H9 (cell line): ENCODE measurements around the gene ZBTB16. TPM values are rescaled to one million over a fixed set of nuclear protein-coding genes. Genes with fewer than 3 reads are reported as not detected.
A peak's percentile ranks its signal among the peaks of the same experiment; 100 is the strongest.

ENCODE experiments used
- DNase-seq: peaks from one replicate; pipeline ENCODE4 v3.0.0-alpha.2; 2017
- H2AFZ ChIP-seq: one replicate; pipeline ENCODE4 v1.6.1; 2013; ENCODE audit warnings: mild to moderate bottlenecking, low read length, control low read depth, moderate library complexity
- H2AK5ac ChIP-seq: 2 replicates; pipeline ENCODE4 v1.6.1; 2013; ENCODE audit warnings: low read length, control low read depth, mixed read lengths; ENCODE audit not compliant: insufficient read length
- H2BK120ac ChIP-seq: one replicate; pipeline ENCODE4 v1.6.1; 2013; ENCODE audit warnings: low read depth, mild to moderate bottlenecking, low read length, control low read depth, inconsistent platforms; ENCODE audit not compliant: poor library complexity, severe bottlenecking
- H2BK12ac ChIP-seq: 2 replicates; pipeline ENCODE4 v1.6.1; 2013; ENCODE audit warnings: low read length, control low read depth, mixed read lengths, low read depth; ENCODE audit not compliant: insufficient read length
- H2BK15ac ChIP-seq: 2 replicates; pipeline ENCODE4 v1.6.1; 2013; ENCODE audit warnings: low read depth, low read length, control low read depth
- H2BK20ac ChIP-seq: one replicate; pipeline ENCODE4 v1.6.1; 2013; ENCODE audit warnings: low read depth, mild to moderate bottlenecking, low read length, control low read depth, inconsistent platforms; ENCODE audit not compliant: poor library complexity, severe bottlenecking
- H2BK5ac ChIP-seq: 2 replicates; pipeline ENCODE4 v1.6.1; 2013; ENCODE audit warnings: low read length, control low read depth, mixed read lengths; ENCODE audit not compliant: insufficient read length
- H3K14ac ChIP-seq: 2 replicates; pipeline ENCODE4 v1.6.1; 2013; ENCODE audit warnings: low read length, control low read depth; ENCODE audit not compliant: insufficient read depth
- H3K18ac ChIP-seq: 2 replicates; pipeline ENCODE4 v1.6.1; 2013; ENCODE audit warnings: low read depth, mild to moderate bottlenecking, mixed read lengths, low read length, control low read depth; ENCODE audit not compliant: insufficient read length
- H3K23ac ChIP-seq: 2 replicates; pipeline ENCODE4 v1.6.1; 2013; ENCODE audit warnings: low read length, control low read depth, mixed read lengths, low read depth; ENCODE audit not compliant: insufficient read length
- H3K23me2 ChIP-seq: 2 replicates; pipeline ENCODE4 v1.6.1; 2013; ENCODE audit warnings: low read depth, mild to moderate bottlenecking, mixed read lengths, low read length, control low read depth; ENCODE audit not compliant: insufficient read length, poor library complexity, severe bottlenecking
- H3K27ac ChIP-seq: 2 replicates; pipeline ENCODE4 v1.5.1; 2013; ENCODE audit warnings: low read length, control low read depth, mixed read lengths, low read depth; ENCODE audit not compliant: insufficient read length
- H3K27me3 ChIP-seq: 2 replicates; pipeline ENCODE4 v1.6.1; 2013; ENCODE audit warnings: low read length, control low read depth, inconsistent platforms; ENCODE audit not compliant: insufficient read depth
- H3K4ac ChIP-seq: 2 replicates; pipeline ENCODE4 v1.6.1; 2013; ENCODE audit warnings: low read depth, mild to moderate bottlenecking, control low read depth, inconsistent platforms, low read length, moderate library complexity
- H3K4me1 ChIP-seq: 2 replicates; pipeline ENCODE4 v1.6.1; 2013; ENCODE audit warnings: low read length, control low read depth, inconsistent platforms; ENCODE audit not compliant: insufficient read depth
- H3K4me2 ChIP-seq: 2 replicates; pipeline ENCODE4 v1.6.1; 2013; ENCODE audit warnings: low read length, control low read depth, mixed read lengths; ENCODE audit not compliant: insufficient read length, insufficient read depth
- H3K56ac ChIP-seq: 2 replicates; pipeline ENCODE4 v1.6.1; 2013; ENCODE audit warnings: low read depth, mild to moderate bottlenecking, mixed read lengths, low read length, control low read depth; ENCODE audit not compliant: insufficient read length
- H3K79me1 ChIP-seq: 2 replicates; pipeline ENCODE4 v1.6.1; 2013; ENCODE audit warnings: low read depth, mild to moderate bottlenecking, moderate library complexity, low read length, control low read depth, inconsistent platforms; ENCODE audit not compliant: insufficient read depth, poor library complexity, severe bottlenecking
- H3K79me2 ChIP-seq: 2 replicates; pipeline ENCODE4 v1.6.1; 2013; ENCODE audit warnings: low read length, control low read depth, inconsistent platforms; ENCODE audit not compliant: insufficient read depth
- H3K9ac ChIP-seq: 2 replicates; pipeline ENCODE4 v1.6.1; 2013; ENCODE audit warnings: low read length, control low read depth, mixed read lengths; ENCODE audit not compliant: insufficient read length; ENCODE audit errors: extremely low read depth
- H3K9me3 ChIP-seq: one replicate; pipeline ENCODE4 v1.6.1; 2013; ENCODE audit warnings: low read depth, low read length, inconsistent platforms; ENCODE audit not compliant: control insufficient read depth
- H3T11ph ChIP-seq: one replicate; pipeline ENCODE4 v1.6.1; 2013; ENCODE audit warnings: mild to moderate bottlenecking, low read length, control low read depth, inconsistent platforms
- H4K20me1 ChIP-seq: one replicate; pipeline ENCODE4 v1.6.1; 2013; ENCODE audit not compliant: control insufficient read depth, insufficient read length, insufficient read depth
- H4K5ac ChIP-seq: 2 replicates; pipeline ENCODE4 v1.6.1; 2013; ENCODE audit warnings: low read depth, mild to moderate bottlenecking, mixed read lengths, low read length, control low read depth; ENCODE audit not compliant: insufficient read length
- H4K8ac ChIP-seq: replicated peaks from 2 replicates; pipeline ENCODE4 v1.6.1; 2013; ENCODE audit warnings: low read length, control low read depth, mixed read lengths, low read depth; ENCODE audit not compliant: insufficient read length
- H4K91ac ChIP-seq: 2 replicates; pipeline ENCODE4 v1.6.1; 2013; ENCODE audit warnings: low read depth, mild to moderate bottlenecking, moderate library complexity, mixed read lengths, low read length, control low read depth; ENCODE audit not compliant: insufficient read length
- H3K27ac Mint-ChIP-seq, 3 experiments: 2 replicates in 2 of 3; 3 replicates in 1 of 3; pipeline ENCODE4 v1.8.0; 2020 to 2021; ENCODE audit warnings: mixed read lengths in 3 of 3, mild to moderate bottlenecking in 1 of 3, moderate library complexity in 1 of 3
- H3K27me3 Mint-ChIP-seq: 2 replicates; pipeline ENCODE4 v1.8.0; 2021; ENCODE audit warnings: low read depth, mild to moderate bottlenecking, moderate library complexity, mixed read lengths
- H3K36me3 Mint-ChIP-seq, 3 experiments: 2 replicates in 2 of 3; 3 replicates in 1 of 3; pipeline ENCODE4 v1.8.0; 2020 to 2021; ENCODE audit warnings: low read depth in 3 of 3, mixed read lengths in 3 of 3; ENCODE audit not compliant: insufficient read depth in 1 of 3
- H3K4me1 Mint-ChIP-seq, 2 experiments: 2 replicates each; pipeline ENCODE4 v1.8.0; 2020; ENCODE audit warnings: mixed read lengths in 2 of 2
- H3K4me3 Mint-ChIP-seq, 2 experiments: 2 replicates in 1 of 2; 3 replicates in 1 of 2; pipeline ENCODE4 v1.8.0; 2020 to 2021; ENCODE audit warnings: mild to moderate bottlenecking in 2 of 2, mixed read lengths in 2 of 2, moderate library complexity in 1 of 2
- H3K9me3 Mint-ChIP-seq, 2 experiments: 2 replicates in 1 of 2; 3 replicates in 1 of 2; pipeline ENCODE4 v1.8.0; 2020; ENCODE audit warnings: mild to moderate bottlenecking in 2 of 2, mixed read lengths in 2 of 2, moderate library complexity in 1 of 2
- CTCF ChIP-seq: fragments of 200-600 bp; sonication (generic); conservative IDR thresholded peaks from 3 replicates; pipeline ENCODE4 v1.8.0; 2021; ENCODE audit warnings: antibody characterized with exemption, mild to moderate bottlenecking
- WGBS: extraction: QIAGEN DNeasy Blood & Tissue Kit; methylation state at CpG from one replicate; pipeline ENCODE4 v1.1.7; 2013; ENCODE audit warnings: missing lambda C conversion rate, low lambda C conversion rate, mixed read lengths; ENCODE audit not compliant: insufficient read length; ENCODE audit errors: extremely low coverage; 5-methylcytosine and 5-hydroxymethylcytosine counted together
- total RNA-seq: library from RNA; stranded (reverse); gene quantifications from 2 replicates; pipeline ENCODE4 v1.2.1, GENCODE V29; 2021

ZBTB16 gene
- total RNA-seq, 1 experiment from 2014 or later, result not detected

GRCh38 chr11:114169321-114169749 lies 109.8 kb downstream of the ZBTB16 start:
- Histone ChIP-seq H3K79me2 (no peaks in the 10 kb centered on the region), H2BK15ac (no peak overlapping the region), H3T11ph (no peak overlapping the region), H3K4me2 (no peak overlapping the region), H3K4me1 (no peaks in the 10 kb centered on the region), H4K8ac (no peak overlapping the region), H3K14ac (no peak overlapping the region), H2AK5ac (no peak overlapping the region), H3K9ac (no peak overlapping the region), H3K56ac (no peak overlapping the region), H4K5ac (peak overlapping the region; percentile 38), H4K91ac (no peak overlapping the region), H4K20me1 (no peaks in the 10 kb centered on the region), H3K23ac (no peak overlapping the region), H2BK120ac (no peak overlapping the region), H3K23me2 (no peaks in the 10 kb centered on the region), H3K9me3 (no peaks in the 10 kb centered on the region), H2AFZ (no peak overlapping the region), H3K27me3 (no peaks in the 10 kb centered on the region), H3K4ac (no peak overlapping the region), H3K18ac (no peak overlapping the region), H2BK5ac (no peak overlapping the region), H3K79me1 (no peaks in the 10 kb centered on the region), H2BK20ac (no peak overlapping the region), H3K27ac (no peak overlapping the region), H2BK12ac (no peak overlapping the region)
- H3K27me3 Mint-ChIP-seq, result peaks cover 10% of the 10 kb centered on the region
- DNase-seq, result no peak
- TF ChIP-seq CTCF, result no peak
- no peaks in the 10 kb centered on the region for H3K9me3 Mint-ChIP-seq
- no peaks in the 10 kb centered on the region for H3K36me3 Mint-ChIP-seq
- peaks cover 16 to 52% of the 10 kb centered on the region in 2 experiments for H3K4me1 Mint-ChIP-seq
- no peak overlapping the region; a peak in 1 of 5 replicates for H3K4me3 Mint-ChIP-seq
- no CpG with 5 or more reads among the region's 9 CpGs for WGBS
- H3K27ac Mint-ChIP-seq, result no peak overlapping the region
